Naive thymus-derived CD4-positive, alpha-beta T cell (primary cell): ENCODE data around the gene DIS3L. TPM values are rescaled to one million over a fixed set of nuclear protein-coding genes. Genes with fewer than 3 reads are reported as not detected.

Source experiments
- ATAC-seq: fragments of 150-1000 bp; cut with Tn5 transposase; 2 replicates; pipeline ENCODE4 v1.10.0; 2021; ENCODE audit warnings: mild to moderate bottlenecking, moderate library complexity
- CTCF ChIA-PET: fragments of 350-600 bp; sonication (Branson Sonifier 250); formaldehyde crosslinking; loops from one replicate; lab custom pipeline; 2021; ENCODE audit warnings: antibody characterized with exemption; lab: Charles Lee
- POLR2A ChIA-PET: fragments of 350-600 bp; sonication (Branson Sonifier 250); formaldehyde crosslinking; loops from one replicate; lab custom pipeline; 2021; ENCODE audit warnings: antibody characterized with exemption, inconsistent platforms; lab: Charles Lee
- DNase-seq, 9 donors: peaks; one replicate each; pipeline versions ENCODE4 v3.0.0 to v3.0.0-alpha.2; 2020 to 2022; ENCODE audit warnings: mixed read lengths in 1 of 9
- H3K27ac ChIP-seq: one replicate; pipeline ENCODE4 v1.7.0; 2013; ENCODE audit warnings: mild to moderate bottlenecking, low read depth, low read length, moderate library complexity
- H3K27me3 ChIP-seq, 2 donors: one replicate each; pipeline ENCODE4 v1.7.0; 2013; ENCODE audit warnings: low read length in 2 of 2, mild to moderate bottlenecking in 2 of 2, moderate library complexity in 2 of 2; ENCODE audit not compliant: control insufficient read depth in 2 of 2, insufficient read depth in 2 of 2
- H3K36me3 ChIP-seq, 3 experiments: 1 replicate in 2 of 3; 2 replicates in 1 of 3; pipeline ENCODE4 v1.7.0; 2013; ENCODE audit warnings: low read length in 3 of 3, mild to moderate bottlenecking in 3 of 3, moderate library complexity in 1 of 3; ENCODE audit not compliant: insufficient read depth in 3 of 3, control insufficient read depth in 2 of 3
- H3K4me1 ChIP-seq, 2 donors: one replicate each; pipeline ENCODE4 v1.7.0; 2013; ENCODE audit warnings: low read length in 2 of 2, mild to moderate bottlenecking in 2 of 2, moderate library complexity in 1 of 2; ENCODE audit not compliant: control insufficient read depth in 2 of 2, insufficient read depth in 2 of 2
- H3K4me3 ChIP-seq: 2 replicates; pipeline ENCODE4 v1.7.0; 2013; ENCODE audit warnings: mild to moderate bottlenecking, low read length
- H3K9me3 ChIP-seq, 3 experiments: 1 replicate in 2 of 3; 2 replicates in 1 of 3; pipeline ENCODE4 v1.7.0; 2013; ENCODE audit warnings: low read length in 3 of 3; ENCODE audit not compliant: control insufficient read depth in 2 of 3
- H3K27ac Mint-ChIP-seq, 9 donors: one replicate each; pipeline ENCODE4 v1.8.0; 2020 to 2022; ENCODE audit warnings: mixed read lengths in 9 of 9, mild to moderate bottlenecking in 8 of 9, moderate library complexity in 5 of 9, inconsistent platforms in 2 of 9
- H3K27me3 Mint-ChIP-seq, 5 donors: one replicate each; pipeline ENCODE4 v1.8.0; 2021 to 2022; ENCODE audit warnings: mixed read lengths in 5 of 5, mild to moderate bottlenecking in 1 of 5
- H3K36me3 Mint-ChIP-seq, 5 donors: one replicate each; pipeline ENCODE4 v1.8.0; 2020 to 2022; ENCODE audit warnings: mixed read lengths in 5 of 5, mild to moderate bottlenecking in 3 of 5, inconsistent platforms in 1 of 5
- H3K4me1 Mint-ChIP-seq, 7 donors: one replicate each; pipeline ENCODE4 v1.8.0; 2020 to 2022; ENCODE audit warnings: mixed read lengths in 7 of 7, mild to moderate bottlenecking in 3 of 7, inconsistent platforms in 1 of 7
- H3K4me3 Mint-ChIP-seq, 10 donors: one replicate each; pipeline ENCODE4 v1.8.0; 2020 to 2022; ENCODE audit warnings: mild to moderate bottlenecking in 10 of 10, mixed read lengths in 10 of 10, moderate library complexity in 6 of 10, inconsistent platforms in 2 of 10
- H3K9me3 Mint-ChIP-seq, 11 donors: one replicate each; pipeline ENCODE4 v1.8.0; 2020 to 2022; ENCODE audit warnings: mixed read lengths in 11 of 11, mild to moderate bottlenecking in 4 of 11, inconsistent platforms in 1 of 11, moderate library complexity in 1 of 11
- intact Hi-C, 2 donors: fragments of 100-400 bp; cut with micrococcal nuclease; formaldehyde crosslinking; loops; one replicate each; pipeline ENCODE4 v1.15.1; 2023
- polyA plus RNA-seq, 2 donors: library from polyadenylated mRNA; unstranded; fragments of 300-500 nt; fragmentation: Illumina TruSeq; gene quantifications; one replicate each; pipeline ENCODE4 v1.2.3, GENCODE V29; 2021
- total RNA-seq, 6 experiments: library from RNA in 5 of 6; stranded (reverse) in 5 of 6; gene quantifications; 1 replicate in 5 of 6; 2 replicates in 1 of 6; pipeline ENCODE4 v1.2.3 and lab custom pipeline; 2021 to 2026

Gene DIS3L
- total and polyA plus RNA-seq, 7 experiments from 2014 or later, result 25.3 to 48.8 (median 38.1) TPM

DNA sequence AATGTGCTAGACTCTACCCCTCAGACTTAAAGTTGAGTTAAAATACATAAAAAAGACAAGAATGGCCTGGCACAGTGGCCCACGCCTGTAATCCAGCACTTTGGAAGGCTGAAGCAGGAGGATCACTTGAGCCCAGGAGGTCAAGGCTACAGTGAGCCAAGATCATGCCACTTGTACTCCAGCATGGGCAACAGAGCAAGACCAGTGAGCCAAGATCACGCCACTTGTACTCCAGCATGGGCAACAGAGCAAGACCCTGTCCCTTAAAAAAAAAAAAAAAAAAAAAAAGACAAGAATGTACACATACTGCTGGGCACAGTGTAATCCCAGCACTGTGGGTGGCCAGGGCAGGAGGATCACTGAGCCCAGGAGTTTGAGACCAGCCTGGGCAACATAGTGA, 17.4 kb downstream of the DIS3L start:
- Histone ChIP-seq H3K4me1 (no peaks in the 10 kb centered on the region), H3K27ac (no peak overlapping the region), H3K4me3 (no peak overlapping the region), H3K27me3 (no peaks in the 10 kb centered on the region), H3K9me3 (no peaks in the 10 kb centered on the region), H3K36me3 (peaks cover 4 to 77% (median 12%) of the 10 kb centered on the region in 3 experiments)
- no peaks in the 10 kb centered on the region for H3K9me3 Mint-ChIP-seq
- H3K27ac Mint-ChIP-seq, result peak overlapping the region in 2 of 9 donors; percentile 22 to 53
- intact Hi-C loops, result no loop called here
- POLR2A ChIA-PET, result no interaction called here
- H3K36me3 Mint-ChIP-seq, result peaks cover 25 to 48% (median 30%) of the 10 kb centered on the region in 5 donors
- no peak for DNase-seq
- ATAC-seq, result no peak
- CTCF ChIA-PET, result no interaction called here
- H3K27me3 Mint-ChIP-seq, result no peaks in the 10 kb centered on the region
- peaks cover 0 to 4% (median 0%) of the 10 kb centered on the region in 7 donors for H3K4me1 Mint-ChIP-seq
- H3K4me3 Mint-ChIP-seq, result no peak overlapping the region

DNA sequence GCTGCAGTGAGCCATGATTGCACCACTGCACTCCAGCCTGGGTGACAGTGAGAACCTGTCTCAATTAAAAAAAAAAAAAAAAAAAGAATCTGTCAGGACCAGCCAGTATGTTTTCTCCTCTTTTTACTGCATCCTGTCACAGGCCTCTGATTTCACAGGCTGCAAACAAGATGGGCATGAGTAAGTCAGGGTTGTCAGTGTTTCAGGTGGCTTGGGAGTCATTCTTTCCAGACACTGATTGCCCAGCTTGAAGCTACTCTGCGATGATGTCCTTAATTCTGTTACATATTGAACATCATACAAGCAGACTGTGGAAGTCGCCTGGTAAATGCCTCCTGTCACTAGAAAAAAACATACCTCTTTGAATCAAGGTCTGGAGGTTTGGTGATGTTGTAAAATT, 18.8 kb downstream of the DIS3L start:
- H3K27me3 ChIP-seq, result no peaks in the 10 kb centered on the region
- H3K36me3 ChIP-seq, result peaks cover 4 to 87% (median 12%) of the 10 kb centered on the region in 3 experiments
- ChIA-PET POLR2A (interaction anchor here (0.6 to 1.0 kb wide), 2 partner anchors 185 to 1290 kb away, joined by 3 to 4 read pairs; no protein-coding TSS in a partner anchor), CTCF (interaction anchor here (0.7 kb wide), 1 partner anchor 19 kb away, joined by 4 read pairs; no protein-coding TSS in a partner anchor)
- no peak for ATAC-seq
- Mint-ChIP-seq H3K4me3 (no peak overlapping the region), H3K27ac (peak overlapping the region in 1 of 9 donors; percentile 62), H3K9me3 (no peaks in the 10 kb centered on the region), H3K36me3 (peaks cover 25 to 57% (median 38%) of the 10 kb centered on the region in 5 donors), H3K4me1 (peaks cover 0 to 8% (median 0%) of the 10 kb centered on the region in 7 donors), H3K27me3 (no peaks in the 10 kb centered on the region)
- H3K9me3 ChIP-seq, result no peaks in the 10 kb centered on the region
- intact Hi-C loops, result no loop called here
- no peak for DNase-seq
- H3K27ac ChIP-seq, result no peak overlapping the region
- no peak overlapping the region for H3K4me3 ChIP-seq
- H3K4me1 ChIP-seq, result no peaks in the 10 kb centered on the region

DNA sequence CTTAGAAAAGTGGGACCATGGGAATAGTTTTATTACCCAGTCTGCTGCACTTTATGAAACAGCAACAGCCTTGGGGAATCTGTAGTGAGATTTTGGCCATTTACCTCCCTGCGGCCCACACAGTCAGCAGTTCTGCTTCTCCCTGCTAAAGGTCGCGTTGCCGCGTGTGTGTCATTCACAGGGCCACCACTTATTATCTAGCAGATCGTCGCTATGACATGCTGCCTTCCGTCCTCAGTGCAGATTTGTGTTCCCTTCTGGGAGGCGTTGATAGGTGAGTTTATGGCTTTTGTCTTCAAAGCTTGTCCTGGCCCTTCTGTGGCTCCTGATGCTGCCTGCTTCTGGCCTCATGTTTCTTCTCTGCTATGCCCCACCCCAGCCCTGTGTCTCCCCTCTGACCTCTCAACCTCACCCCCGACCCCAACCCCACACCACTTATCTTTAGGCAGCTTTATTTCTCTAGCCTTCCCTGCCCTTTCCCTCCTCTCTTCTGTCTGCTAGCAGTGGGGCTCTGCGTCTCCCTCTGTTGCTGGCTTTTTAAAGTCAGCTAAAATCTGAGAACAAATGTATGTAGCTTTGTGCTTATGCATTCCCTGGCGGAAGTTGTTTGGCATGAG, 30.1 kb downstream of the DIS3L start:
- intact Hi-C loops, result no loop called here
- H3K4me1 ChIP-seq, result no peaks in the 10 kb centered on the region
- Mint-ChIP-seq H3K4me3 (no peak overlapping the region), H3K27me3 (no peaks in the 10 kb centered on the region), H3K27ac (peak overlapping the region in 2 of 9 donors; percentile 28 to 37), H3K4me1 (peaks cover 0 to 4% (median 0%) of the 10 kb centered on the region in 7 donors), H3K9me3 (no peaks in the 10 kb centered on the region), H3K36me3 (peaks cover 5 to 42% (median 26%) of the 10 kb centered on the region in 5 donors)
- ChIA-PET CTCF (no interaction called here), POLR2A (interaction anchor here (0.6 to 0.7 kb wide), 2 partner anchors 174 to 598 kb away, joined by 3 read pairs; no protein-coding TSS in a partner anchor)
- ATAC-seq (no peak), DNase-seq (no peak)
- H3K4me3 ChIP-seq, result no peak overlapping the region
- no peaks in the 10 kb centered on the region for H3K9me3 ChIP-seq
- H3K27me3 ChIP-seq, result no peaks in the 10 kb centered on the region
- peaks cover 6 to 75% (median 20%) of the 10 kb centered on the region in 3 experiments for H3K36me3 ChIP-seq
- no peak overlapping the region for H3K27ac ChIP-seq

DNA sequence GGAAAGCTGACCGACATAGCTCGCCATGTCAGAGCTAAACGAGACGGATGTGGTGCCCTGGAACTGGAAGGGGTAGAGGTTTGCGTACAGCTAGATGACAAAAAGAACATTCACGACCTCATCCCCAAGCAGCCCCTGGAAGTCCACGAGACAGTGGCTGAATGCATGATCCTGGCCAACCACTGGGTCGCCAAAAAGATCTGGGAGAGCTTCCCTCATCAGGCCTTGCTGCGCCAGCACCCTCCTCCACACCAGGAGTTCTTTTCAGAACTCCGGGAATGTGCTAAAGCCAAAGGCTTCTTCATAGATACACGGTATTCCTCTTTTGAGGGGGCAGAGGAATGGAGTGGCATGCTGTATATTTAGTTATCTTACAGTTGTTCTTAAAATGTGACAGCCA, 32.7 kb downstream of the DIS3L start:
- no peak for DNase-seq
- Mint-ChIP-seq H3K27me3 (no peaks in the 10 kb centered on the region), H3K36me3 (peaks cover 5 to 41% (median 23%) of the 10 kb centered on the region in 5 donors), H3K4me1 (no peaks in the 10 kb centered on the region), H3K27ac (peak overlapping the region in 1 of 9 donors; percentile 33), H3K9me3 (no peaks in the 10 kb centered on the region), H3K4me3 (no peak overlapping the region)
- Histone ChIP-seq H3K4me1 (no peaks in the 10 kb centered on the region), H3K27me3 (no peaks in the 10 kb centered on the region), H3K36me3 (peaks cover 6 to 76% (median 10%) of the 10 kb centered on the region in 3 experiments), H3K4me3 (no peak overlapping the region), H3K9me3 (no peaks in the 10 kb centered on the region), H3K27ac (no peak overlapping the region)
- no peak for ATAC-seq
- POLR2A ChIA-PET, result no interaction called here
- intact Hi-C loops, result no loop called here
- CTCF ChIA-PET, result interaction anchor here (1.0 kb wide), 1 partner anchor 173 kb away, joined by 5 read pairs; no protein-coding TSS in a partner anchor

DNA sequence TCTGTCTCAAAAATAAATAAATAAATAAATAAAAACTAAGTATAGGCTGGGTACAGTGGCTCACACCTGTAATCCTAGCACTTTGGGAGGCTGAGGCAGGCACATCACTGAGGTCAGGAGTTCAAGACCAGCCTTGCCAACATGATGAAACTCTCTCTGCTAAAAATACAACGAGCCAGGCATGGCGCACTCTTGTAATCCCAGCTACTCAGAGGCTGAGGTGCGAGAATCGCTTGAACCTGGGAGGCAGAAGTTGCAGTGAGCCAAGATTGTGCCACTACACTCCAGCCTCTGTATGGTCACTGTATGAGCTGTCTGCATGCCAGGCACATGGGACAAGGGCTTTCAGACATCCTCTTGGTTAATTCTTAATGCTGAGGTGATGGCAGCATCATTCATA, 34.4 kb downstream of the DIS3L start:
- no peaks in the 10 kb centered on the region for H3K27me3 Mint-ChIP-seq
- H3K27ac Mint-ChIP-seq, result peak overlapping the region in 1 of 9 donors; percentile 33
- no peak overlapping the region for H3K4me3 Mint-ChIP-seq
- CTCF ChIA-PET, result no interaction called here
- DNase-seq, result no peak
- Histone ChIP-seq H3K4me3 (no peak overlapping the region), H3K36me3 (peaks cover 2 to 75% (median 6%) of the 10 kb centered on the region in 3 experiments), H3K27me3 (no peaks in the 10 kb centered on the region), H3K9me3 (no peaks in the 10 kb centered on the region), H3K27ac (no peak overlapping the region), H3K4me1 (no peaks in the 10 kb centered on the region)
- no peaks in the 10 kb centered on the region for H3K4me1 Mint-ChIP-seq
- intact Hi-C loops, result no loop called here
- peaks cover 5 to 45% (median 27%) of the 10 kb centered on the region in 5 donors for H3K36me3 Mint-ChIP-seq
- no peaks in the 10 kb centered on the region for H3K9me3 Mint-ChIP-seq
- POLR2A ChIA-PET, result interaction anchor here (1.0 kb wide), 1 partner anchor 29 kb away, joined by 3 read pairs; no protein-coding TSS in a partner anchor
- no peak for ATAC-seq

DNA sequence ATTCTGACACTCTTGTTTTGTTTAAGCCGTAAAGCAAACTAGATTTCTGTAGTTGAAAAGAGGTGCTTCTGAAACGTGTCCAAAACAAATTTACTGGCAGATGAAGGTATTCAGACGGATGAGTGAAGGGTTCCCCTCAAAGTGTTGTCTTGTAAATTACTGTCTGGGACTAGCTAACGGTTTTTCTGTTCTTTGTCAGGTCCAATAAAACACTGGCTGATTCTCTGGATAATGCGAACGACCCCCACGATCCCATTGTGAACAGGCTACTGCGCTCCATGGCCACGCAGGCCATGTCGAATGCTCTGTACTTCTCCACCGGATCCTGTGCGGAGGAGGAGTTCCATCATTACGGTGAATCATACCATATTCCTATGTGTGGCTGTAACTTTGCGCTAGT, 35.4 kb downstream of the DIS3L start:
- H3K36me3 Mint-ChIP-seq, result peaks cover 5 to 43% (median 26%) of the 10 kb centered on the region in 5 donors
- H3K9me3 Mint-ChIP-seq, result no peaks in the 10 kb centered on the region
- CTCF ChIA-PET, result no interaction called here

More for the DNA sequence above, 35.4 kb downstream of the DIS3L start:
- no peaks in the 10 kb centered on the region for H3K4me1 Mint-ChIP-seq
- Histone ChIP-seq H3K9me3 (no peaks in the 10 kb centered on the region), H3K4me1 (no peaks in the 10 kb centered on the region), H3K4me3 (no peak overlapping the region), H3K36me3 (peaks cover 0 to 74% (median 6%) of the 10 kb centered on the region in 3 experiments), H3K27ac (no peak overlapping the region), H3K27me3 (no peaks in the 10 kb centered on the region)
- H3K27ac Mint-ChIP-seq, result no peak overlapping the region
- intact Hi-C loops, result no loop called here
- H3K4me3 Mint-ChIP-seq, result no peak overlapping the region
- POLR2A ChIA-PET, result no interaction called here
- no peaks in the 10 kb centered on the region for H3K27me3 Mint-ChIP-seq
- no peak for DNase-seq
- no peak for ATAC-seq
